ENCODE data around the gene WFDC1.
"Not testable (repeated sequence)": the region's sequence is repeated elsewhere in the genome, so short reads cannot be mapped to it uniquely, and the experiment has no call there.

WFDC1 gene

GRCh38 chr16:84327926-84328505 lies 33.3 kb downstream of the WFDC1 start:
- no peak for DNase-seq (ENCODE audit: low read depth in 4 of 4, low spot score in 1 of 4)

GRCh38 chr16:84329016-84329415 lies 34.3 kb downstream of the WFDC1 start:
- no peak for DNase-seq (ENCODE audit: low read depth in 4 of 4, low spot score in 1 of 4)

GRCh38 chr16:84329843-84330684 lies 35.4 kb downstream of the WFDC1 start:
- no peak for DNase-seq (ENCODE audit: low read depth in 4 of 4, low spot score in 1 of 4)

GRCh38 chr16:84330685-84331050 lies 36.0 kb downstream of the WFDC1 start:
- DNase-seq (ENCODE audit: low read depth in 4 of 4, low spot score in 1 of 4) = no peak

GRCh38 chr16:84331998-84332780 lies 37.5 kb downstream of the WFDC1 start:
- DNase-seq (ENCODE audit: low read depth in 4 of 4, low spot score in 1 of 4) = no peak

- DNase-seq (ENCODE audit: low read depth in 4 of 4, low spot score in 1 of 4) = no peak
Measured at GRCh38 chr16:84332975-84333684, 38.5 kb downstream of the WFDC1 start.

- no peak for DNase-seq (ENCODE audit: low read depth in 4 of 4, low spot score in 1 of 4)
Measured at GRCh38 chr16:84334058-84334457, 39.4 kb downstream of the WFDC1 start.

- no peak for DNase-seq (ENCODE audit: low read depth in 4 of 4, low spot score in 1 of 4)
Measured at GRCh38 chr16:84334482-84334881, 39.8 kb downstream of the WFDC1 start.

GRCh38 chr16:84337236-84337635 lies 42.6 kb downstream of the WFDC1 start:
- DNase-seq (ENCODE audit: low read depth in 4 of 4, low spot score in 1 of 4) = not testable (repeated sequence)

GRCh38 chr16:84339311-84339710 lies 44.6 kb downstream of the WFDC1 start:
- DNase-seq (ENCODE audit: low read depth in 4 of 4, low spot score in 1 of 4) = no peak

GRCh38 chr16:84339766-84340165 lies 45.1 kb downstream of the WFDC1 start:
- DNase-seq (ENCODE audit: low read depth in 4 of 4, low spot score in 1 of 4) = no peak

- no peak for DNase-seq (ENCODE audit: low read depth in 4 of 4, low spot score in 1 of 4)
Measured at GRCh38 chr16:84340325-84341040, 45.8 kb downstream of the WFDC1 start.

- no peak for DNase-seq (ENCODE audit: low read depth in 4 of 4, low spot score in 1 of 4)
Measured at GRCh38 chr16:84341528-84342295, 47.0 kb downstream of the WFDC1 start.

- not testable (repeated sequence) for DNase-seq (ENCODE audit: low read depth in 4 of 4, low spot score in 1 of 4)
Measured at GRCh38 chr16:84343800-84344199, 49.1 kb downstream of the WFDC1 start.

- DNase-seq (ENCODE audit: low read depth in 4 of 4, low spot score in 1 of 4) = no peak
Measured at GRCh38 chr16:84344781-84345180, 50.1 kb downstream of the WFDC1 start.

GRCh38 chr16:84347161-84347560 lies 52.5 kb downstream of the WFDC1 start:
- DNase-seq (ENCODE audit: low read depth in 4 of 4, low spot score in 1 of 4) = no peak

GRCh38 chr16:84348386-84348888 lies 53.8 kb downstream of the WFDC1 start:
- DNase-seq (ENCODE audit: low read depth in 4 of 4, low spot score in 1 of 4) = no peak

- no peak for DNase-seq (ENCODE audit: low read depth in 4 of 4, low spot score in 1 of 4)
Measured at GRCh38 chr16:84349862-84350684, 55.4 kb downstream of the WFDC1 start.

All from stimulated activated CD4-positive, alpha-beta T cell treated with anti-CD3 and anti-CD28 coated beads, Interleukin-1b, Interleukin-23, amount 100 ng/mL, for 24 hours (primary cell).